HG02642 (cell line): ENCODE results near the gene ZNF345.
A peak's percentile ranks its signal among the peaks of the same experiment; 100 is the strongest.

Source experiments
- ATAC-seq: cut with Tn5 transposase; IDR thresholded peaks from one replicate; pipeline ENCODE4 v1.9.1; 2021; ENCODE audit warnings: mild to moderate bottlenecking; ENCODE audit not compliant: unreplicated experiment, poor library complexity

ZNF345 gene

GRCh38 chr19:36915992-36916830 lies 65.5 kb downstream of the ZNF345 start, which contains the start of the genes ZNF568 and ZNF829:
Gene ZNF568 (plus strand): TSS chr19:36916332. CDS start chr19:36922771, 6,439 bp downstream.
Gene ZNF829 (minus strand): TSS chr19:36916291. CDS start chr19:36915167, 1,124 bp downstream.
- ATAC-seq = peak; percentile 95

GRCh38 chr19:36916991-36917390 lies 66.3 kb downstream of the ZNF345 start:
- ATAC-seq = no peak

GRCh38 chr19:36918090-36918489 lies 67.4 kb downstream of the ZNF345 start:
- ATAC-seq = no peak
